NCI-H345 treated with DMSO at 0.1 percent for 48 hours (cell line): ENCODE measurements around the gene ARHGAP18.

ENCODE experiments used
- DNase-seq: peaks from one replicate; lab custom pipeline; 2025; ENCODE audit not compliant: unreplicated experiment; lab: John Stamatoyannopoulos, UW

Gene ARHGAP18

DNA sequence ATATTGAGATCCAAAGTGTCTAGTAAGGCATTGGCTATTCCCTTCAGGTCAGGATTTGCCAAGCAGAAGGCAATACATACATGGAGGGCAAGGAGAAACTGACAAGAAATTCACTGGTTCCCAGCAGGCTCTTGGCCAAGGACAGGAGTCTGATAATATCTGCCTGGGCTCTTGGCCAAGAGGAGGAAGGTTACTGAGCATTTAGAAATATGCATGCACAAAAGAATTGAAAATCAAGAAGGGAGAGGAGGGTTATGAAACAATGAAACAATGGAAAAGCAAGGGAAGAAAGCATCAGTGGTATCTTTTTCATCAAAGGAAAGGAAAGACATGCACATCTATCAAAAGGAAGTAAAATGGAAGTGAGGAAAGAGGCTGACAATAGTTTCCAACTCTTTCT is 42.4 kb downstream of the ARHGAP18 start:
- DNase-seq = no peak

DNA sequence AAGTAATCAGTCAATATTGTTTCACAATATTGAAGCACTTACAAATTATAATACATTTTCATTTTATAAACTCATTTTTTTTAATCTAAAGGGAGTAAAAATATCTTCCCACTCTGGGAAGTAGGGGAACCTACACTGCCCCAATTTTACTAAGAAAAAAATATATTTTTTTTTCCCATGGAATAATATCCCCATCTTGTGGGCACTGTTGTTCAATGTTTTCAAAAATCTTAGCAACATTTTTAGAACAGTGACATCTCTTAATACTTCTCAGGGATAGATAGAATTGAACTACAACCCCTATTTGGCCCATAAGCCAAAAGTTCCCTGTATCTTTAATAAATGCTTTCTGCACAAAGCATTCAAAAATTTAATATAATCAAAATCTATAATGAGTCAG is 42.9 kb downstream of the ARHGAP18 start:
- no peak for DNase-seq

DNA sequence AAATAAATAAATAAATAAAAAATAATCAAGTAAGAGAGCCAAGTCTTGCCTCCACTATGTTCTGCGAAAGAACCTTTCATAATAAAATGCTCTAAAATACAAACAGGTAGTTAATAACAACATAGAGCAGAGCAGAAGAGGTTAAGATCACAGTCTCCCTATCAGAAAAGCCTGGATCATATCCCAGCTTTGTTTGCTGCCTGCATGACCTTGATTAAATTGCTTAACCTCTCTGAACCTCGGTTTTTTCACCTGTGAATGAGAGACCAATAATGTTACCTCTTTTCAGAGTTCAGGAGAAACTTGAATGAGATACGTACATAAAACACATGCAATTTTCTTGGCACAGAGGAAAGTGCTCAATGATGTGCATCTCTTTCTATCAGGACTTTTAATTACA is 44.4 kb downstream of the ARHGAP18 start:
- DNase-seq = no peak

DNA sequence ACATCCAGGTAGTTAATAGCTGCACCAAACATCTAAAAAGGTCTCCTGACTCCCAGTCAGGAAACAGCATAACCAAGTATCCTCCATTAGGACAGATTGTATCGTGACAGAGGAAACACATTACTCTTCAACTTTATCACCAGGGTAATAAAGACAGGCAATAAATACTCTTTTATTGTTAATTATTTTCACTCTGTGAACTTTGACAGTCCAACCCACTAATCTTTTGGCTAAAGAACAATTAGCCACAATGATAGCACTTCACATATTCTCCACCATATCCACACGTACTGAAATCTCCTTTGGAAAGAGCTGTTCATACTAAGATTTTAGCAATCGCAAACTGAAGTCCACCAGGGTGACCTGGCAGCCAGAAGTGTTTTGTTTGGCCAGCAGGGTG is 46.4 kb downstream of the ARHGAP18 start:
- no peak for DNase-seq

DNA sequence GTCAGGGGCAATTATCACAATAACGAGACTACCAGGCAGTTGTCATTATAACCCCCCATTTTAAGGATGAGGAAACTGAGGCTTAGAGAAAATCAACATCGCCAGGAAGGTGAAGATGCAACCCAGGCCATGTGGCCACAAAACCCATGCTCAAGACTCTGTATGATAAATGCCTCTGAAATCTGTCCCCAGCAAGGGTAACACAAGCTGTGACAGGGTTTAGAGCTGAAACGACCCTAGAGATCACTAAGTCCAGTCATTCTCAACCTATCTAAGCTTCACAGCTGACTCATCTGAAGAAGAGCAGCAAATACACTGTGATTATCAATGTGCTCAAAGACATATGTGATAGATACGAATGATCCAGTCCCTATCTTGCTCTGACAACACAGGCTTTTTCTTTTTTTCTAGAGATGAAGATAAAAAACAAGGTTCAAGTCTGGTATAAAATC is 47.0 kb downstream of the ARHGAP18 start:
- DNase-seq = no peak

DNA sequence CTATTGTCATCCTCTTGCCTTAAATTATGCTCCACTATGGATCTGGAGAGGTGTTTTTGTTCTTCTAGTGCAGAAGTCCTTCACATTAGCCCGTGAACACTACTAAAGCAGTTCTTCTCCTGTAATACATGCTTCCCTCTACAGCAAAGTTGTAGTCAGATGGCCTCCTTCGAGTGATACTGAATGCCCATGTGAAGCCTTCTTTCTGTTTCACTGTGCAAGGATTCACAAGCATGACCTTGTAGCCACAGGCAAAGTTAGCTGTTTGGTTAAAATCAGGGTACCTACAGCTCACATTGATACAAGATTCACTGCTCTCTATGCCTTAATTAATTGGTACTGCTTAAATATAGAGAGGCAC is 47.6 kb downstream of the ARHGAP18 start:
- DNase-seq = no peak

DNA sequence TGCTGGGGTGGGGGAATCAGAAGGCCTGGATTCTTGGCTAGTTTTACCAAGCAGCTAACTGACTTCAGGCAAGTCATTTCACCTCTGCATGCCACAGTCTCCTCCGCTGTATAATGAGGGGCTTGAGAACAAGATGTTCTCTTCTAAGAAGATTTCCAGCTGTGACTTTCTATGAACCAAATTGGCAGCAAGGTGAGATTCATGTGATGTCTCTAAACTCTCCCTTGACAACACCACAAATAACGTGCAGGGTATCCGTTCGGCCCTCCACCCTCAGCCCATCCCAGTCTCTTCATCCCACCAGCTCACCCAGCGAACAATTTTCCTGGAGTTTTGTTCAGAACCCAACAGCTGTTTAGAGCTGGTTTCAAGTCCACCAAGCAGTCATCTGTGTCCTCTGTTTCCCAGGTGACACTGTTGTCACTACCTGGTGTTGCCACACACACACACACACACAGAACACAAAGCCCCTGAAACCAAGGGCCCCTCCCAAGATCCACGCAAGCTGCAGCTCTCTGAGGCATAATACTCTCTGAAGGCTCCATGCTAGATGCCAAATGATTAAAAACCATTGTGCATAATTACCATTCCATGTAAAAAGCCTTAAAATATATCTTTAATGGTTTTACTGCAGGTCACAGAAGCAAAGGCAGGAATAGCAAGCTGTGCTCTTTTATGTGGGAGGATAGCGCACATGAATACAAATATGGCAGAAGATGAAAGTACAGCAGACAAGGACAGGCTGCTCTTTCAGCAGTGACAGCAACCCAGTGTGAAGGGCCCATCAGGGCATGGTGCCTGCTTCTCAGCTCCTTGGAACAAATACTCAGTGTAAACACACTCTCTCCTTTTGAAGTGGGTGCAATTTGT is 48.2 kb downstream of the ARHGAP18 start:
- DNase-seq = no peak

DNA sequence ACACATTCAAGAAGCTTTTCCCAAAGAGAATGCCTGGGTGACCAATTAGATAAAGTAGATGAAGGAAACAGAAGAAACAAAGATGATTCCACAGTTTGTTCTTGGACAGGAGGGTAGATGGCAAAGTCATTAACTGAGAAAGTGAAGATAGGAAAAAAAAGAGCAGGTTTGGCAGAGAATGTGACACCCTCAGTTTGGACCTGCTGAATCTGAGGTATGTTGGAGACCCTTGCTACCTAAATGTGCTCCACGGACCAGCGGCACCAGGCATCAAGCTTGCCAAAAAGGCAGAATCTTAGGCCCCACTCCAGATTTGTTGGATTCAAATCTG is 49.7 kb downstream of the ARHGAP18 start:
- no peak for DNase-seq

- DNase-seq = no peak
Measured at GRCh38 chr6:129659590-129660345, 50.2 kb downstream of the ARHGAP18 start.

- DNase-seq = no peak
Measured at GRCh38 chr6:129659167-129659566, 50.8 kb downstream of the ARHGAP18 start.

GRCh38 chr6:129657483-129657882 is 52.5 kb downstream of the ARHGAP18 start:
- DNase-seq = no peak

DNA sequence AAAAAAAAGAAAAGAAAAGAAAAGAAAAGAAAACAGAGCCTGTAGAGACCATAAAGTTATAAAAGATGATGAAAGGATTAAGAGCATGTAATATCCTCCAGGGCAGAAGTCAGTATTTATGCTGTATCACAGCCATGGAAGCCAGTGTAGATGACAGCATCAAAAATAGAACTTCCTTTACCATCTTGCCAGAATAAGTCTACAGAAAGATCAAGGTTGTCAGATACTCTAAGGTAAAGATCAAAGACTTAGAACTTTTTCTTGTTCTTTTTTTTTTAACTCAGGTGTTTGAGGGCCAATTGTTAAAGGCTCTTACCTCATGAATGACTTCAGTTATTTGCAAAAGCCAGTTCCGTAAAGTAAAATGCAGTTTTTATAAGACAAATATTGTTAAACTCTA is 54.6 kb downstream of the ARHGAP18 start:
- no peak for DNase-seq

DNA sequence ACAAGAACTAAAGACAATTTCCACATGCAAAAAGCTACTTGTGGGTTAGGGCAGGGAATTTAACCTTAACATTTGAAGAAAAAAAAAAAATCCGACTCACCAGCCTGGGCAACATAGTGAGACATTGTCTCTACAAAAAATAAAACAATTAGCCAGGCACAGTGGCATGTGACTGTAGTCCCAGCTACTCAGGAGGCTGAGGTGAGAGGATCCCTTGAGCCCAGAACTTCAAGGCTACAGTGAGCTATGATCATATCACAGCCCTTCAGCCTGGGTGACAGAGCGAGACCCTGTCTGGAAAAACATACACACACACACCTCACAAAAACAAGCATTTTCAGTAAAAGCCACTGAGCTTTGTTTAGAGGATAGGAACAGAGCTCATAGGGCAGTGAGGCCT is 56.2 kb downstream of the ARHGAP18 start:
- DNase-seq = no peak

DNA sequence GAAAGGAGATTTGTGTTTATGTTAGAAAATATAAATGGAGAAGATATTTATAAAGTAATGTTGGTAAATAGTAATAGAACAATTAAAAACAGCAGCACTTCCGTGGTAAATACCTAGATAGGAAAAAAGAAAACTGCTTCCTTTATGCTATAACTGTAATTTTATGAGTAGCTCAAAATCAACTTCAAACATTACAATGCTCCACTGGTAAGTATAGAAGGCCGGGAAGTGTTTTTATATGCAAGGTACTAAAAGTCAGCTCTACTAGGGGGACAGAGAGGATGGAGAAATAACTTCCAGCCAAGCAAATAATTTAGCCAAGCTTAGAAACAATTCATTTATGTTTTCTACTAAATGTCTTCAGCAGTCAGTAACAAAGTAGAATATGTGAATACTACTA is 56.7 kb downstream of the ARHGAP18 start:
- DNase-seq = no peak

GRCh38 chr6:129651291-129651691 is 58.7 kb downstream of the ARHGAP18 start:
- DNase-seq = no peak

- no peak for DNase-seq
Measured at GRCh38 chr6:129648819-129649491, 61.0 kb downstream of the ARHGAP18 start.

GRCh38 chr6:129647044-129647443 is 62.9 kb downstream of the ARHGAP18 start:
- DNase-seq = no peak

GRCh38 chr6:129646642-129647041 is 63.3 kb downstream of the ARHGAP18 start:
- DNase-seq = no peak

GRCh38 chr6:129645830-129646579 is 64.0 kb downstream of the ARHGAP18 start:
- no peak for DNase-seq

DNA sequence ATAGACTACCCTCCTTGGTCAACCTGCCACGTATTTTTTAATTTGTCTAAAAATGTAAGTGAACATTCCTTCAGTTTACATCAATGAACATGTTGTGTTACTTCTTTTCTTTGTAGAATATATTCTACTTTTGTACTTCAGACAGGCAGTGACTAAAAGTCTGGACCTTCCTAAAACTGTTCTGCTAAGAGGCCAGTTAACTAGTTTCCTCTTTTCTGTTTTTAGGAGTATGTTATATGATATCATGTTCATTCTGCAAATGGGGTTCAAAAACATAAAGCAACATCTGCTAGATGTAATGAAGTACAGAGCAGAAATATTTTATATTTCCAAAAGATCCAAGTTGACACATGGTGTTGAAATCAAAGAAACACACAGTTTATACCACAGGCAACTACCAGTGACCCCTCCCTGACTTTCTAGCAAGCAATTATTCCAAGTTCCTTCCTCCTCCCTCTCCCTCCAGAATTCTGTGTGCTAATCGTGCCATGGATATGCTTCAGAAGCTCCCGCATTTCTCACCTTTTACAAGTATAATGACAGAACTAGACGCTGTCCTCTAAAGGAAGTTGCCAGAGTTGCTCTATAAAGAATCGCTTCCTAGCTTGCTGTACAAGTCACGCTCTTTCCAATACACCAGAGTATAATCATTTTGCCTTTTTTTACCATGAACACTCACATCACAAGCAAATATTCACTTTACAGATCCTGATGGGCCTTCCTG is 64.7 kb downstream of the ARHGAP18 start:
- DNase-seq = no peak
